K562 (cell line): ENCODE data around the gene COL1A1. TPM values are rescaled to one million over a fixed set of nuclear protein-coding genes. Genes with fewer than 3 reads are reported as not detected.

Experiments
- BCOR ChIP-seq: fragments of 450-650 bp; IDR thresholded peaks from 2 replicates; pipeline ENCODE4 v1.6.1; 2016
- BHLHE40 ChIP-seq: IDR thresholded peaks from 2 replicates; pipeline ENCODE4 v1.6.1; 2011; ENCODE audit warnings: low read length, improper control_type of control experiment
- BRD9 ChIP-seq: fragments of 450-650 bp; IDR thresholded peaks from 2 replicates; pipeline ENCODE4 v1.6.1; 2018; ENCODE audit warnings: low read depth; ENCODE audit not compliant: partially characterized antibody
- ETV5 ChIP-seq: sonication (generic); formaldehyde crosslinking; IDR thresholded peaks from 2 replicates; pipeline ENCODE4 v1.4.0; 2020; ENCODE audit warnings: low read depth, mild to moderate bottlenecking, missing genetic modification reagents
- FOSL1 ChIP-seq: fragments of 200-800 bp; sonication (Bioruptor generic); conservative IDR thresholded peaks from 2 replicates; pipeline ENCODE4 v1.6.1; 2016; ENCODE audit warnings: missing genetic modification characterization, missing compliant biosample characterization
- HIVEP1 ChIP-seq: fragments of 250-450 bp; sonication (Bioruptor Pico); IDR thresholded peaks from 2 replicates; pipeline ENCODE4 v1.4.0; 2020; ENCODE audit warnings: mild to moderate bottlenecking
- HNRNPLL ChIP-seq: fragments of 200-400 bp; formaldehyde crosslinking; IDR thresholded peaks from 2 replicates; pipeline ENCODE4 v1.6.1; 2017; ENCODE audit warnings: low read length, low read depth, mild to moderate bottlenecking; ENCODE audit not compliant: poor library complexity, severe bottlenecking
- MAFG ChIP-seq: fragments of 450-650 bp; conservative IDR thresholded peaks from 2 replicates; pipeline ENCODE4 v1.6.1; 2016; ENCODE audit warnings: missing genetic modification characterization, missing compliant biosample characterization
- MCM2 ChIP-seq: fragments of 450-650 bp; IDR thresholded peaks from 2 replicates; pipeline ENCODE4 v1.6.1; 2017; ENCODE audit warnings: low read depth, mild to moderate bottlenecking
- MED1 ChIP-seq: sonication (generic); formaldehyde crosslinking; IDR thresholded peaks from 2 replicates; pipeline ENCODE4 v1.8.1; 2023; ENCODE audit warnings: missing genetic modification reagents, borderline replicate concordance
- MYC ChIP-seq, 2 experiments: fragments of 250-450 bp in 1 of 2; sonication (Bioruptor Pico) in 1 of 2; IDR thresholded peaks; 2 replicates each; pipeline versions ENCODE4 v1.5.1 to v1.6.1; 2012 to 2021; ENCODE audit warnings: low read depth in 2 of 2, borderline replicate concordance in 1 of 2, improper control_type of control experiment in 1 of 2, low read length in 1 of 2, mild to moderate bottlenecking in 1 of 2, moderate library complexity in 1 of 2
- NELFE ChIP-seq: IDR thresholded peaks from 2 replicates; pipeline ENCODE4 v1.6.1; 2011; ENCODE audit warnings: mild to moderate bottlenecking; ENCODE audit not compliant: insufficient read depth, insufficient read length
- NR2F6 ChIP-seq: fragments of 450-650 bp; formaldehyde crosslinking; IDR thresholded peaks from 2 replicates; pipeline ENCODE4 v1.4.0; 2020; ENCODE audit warnings: mild to moderate bottlenecking
- NR4A1 ChIP-seq, 2 experiments: fragments of 250-450 bp in 1 of 2; fragments of 450-650 bp in 1 of 2; sonication (Bioruptor Pico) in 1 of 2; IDR thresholded peaks; 2 replicates each; pipeline versions ENCODE4 v1.4.0 to v1.6.1; 2016 to 2020; ENCODE audit warnings: mild to moderate bottlenecking in 2 of 2, missing compliant biosample characterization in 1 of 2, missing genetic modification characterization in 1 of 2, moderate library complexity in 1 of 2
- POLR2AphosphoS2 ChIP-seq: IDR thresholded peaks from 2 replicates; pipeline ENCODE4 v1.6.1; 2012; ENCODE audit warnings: low read length, improper control_type of control experiment
- RBM34 ChIP-seq: fragments of 200-400 bp; formaldehyde crosslinking; IDR thresholded peaks from 2 replicates; pipeline ENCODE4 v1.6.1; 2018; ENCODE audit warnings: low read length, borderline replicate concordance; ENCODE audit not compliant: insufficient read depth
- TAF1 ChIP-seq: IDR thresholded peaks from 2 replicates; pipeline ENCODE4 v1.6.1; 2011; ENCODE audit warnings: mild to moderate bottlenecking, low read length, moderate library complexity; ENCODE audit not compliant: insufficient read depth, control insufficient read depth, severe bottlenecking; ENCODE audit errors: extremely low read depth
- ZNF3 ChIP-seq: fragments of 250-450 bp; sonication (Bioruptor Pico); IDR thresholded peaks from 2 replicates; pipeline ENCODE4 v1.5.0; 2021; ENCODE audit warnings: mild to moderate bottlenecking, moderate library complexity
- ZNF324 ChIP-seq: fragments of 250-450 bp; sonication (Bioruptor Pico); IDR thresholded peaks from 2 replicates; pipeline ENCODE4 v1.4.0; 2020; ENCODE audit warnings: mild to moderate bottlenecking
- ZNF507 ChIP-seq: conservative IDR thresholded peaks from 2 replicates; pipeline ENCODE4 v1.6.1; 2017; ENCODE audit warnings: missing genetic modification characterization, missing compliant biosample characterization
- polyA plus RNA-seq, 8 experiments: library from polyadenylated mRNA; depleted of rRNA in 4 of 8; stranded (reverse) in 5 of 8; unstranded in 3 of 8; fragments of >200 nt; fragmentation: Nextera tagmentation in 2 of 8; fragmentation: Illumina TruSeq in 1 of 8; extraction: Ambion mirVana in 2 of 8; extraction: Trizol in 1 of 8; gene quantifications; 2 replicates each; pipeline versions ENCODE4 v1.2.1 to v1.2.3, GENCODE V29; 2011 to 2014; ENCODE audit warnings: inconsistent platforms in 1 of 8, missing spikeins in 1 of 8
- total RNA-seq, 7 experiments: library from RNA; depleted of rRNA in 6 of 7; stranded (reverse); fragments of >200 nt in 6 of 7; fragmentation: Illumina TruSeq in 2 of 7; extraction: Trizol in 2 of 7; gene quantifications; 2 replicates each; pipeline versions ENCODE4 v1.2.1 to v1.2.3, GENCODE V29; 2011 to 2021; ENCODE audit warnings: low replicate concordance in 1 of 7
- TF ChIP-seq, protein P1 (sequence below): sonication (generic); formaldehyde crosslinking; IDR thresholded peaks from 2 replicates; pipeline ENCODE4 v1.8.0; 2022; ENCODE audit warnings: mild to moderate bottlenecking, missing genetic modification reagents
- TF ChIP-seq, protein P2 (sequence below): fragments of 250-450 bp; sonication (Bioruptor Pico); IDR thresholded peaks from 2 replicates; pipeline ENCODE4 v1.9.0; 2021; ENCODE audit warnings: mild to moderate bottlenecking
- TF ChIP-seq, protein P3 (sequence below): fragments of 450-650 bp; formaldehyde crosslinking; IDR thresholded peaks from 2 replicates; pipeline ENCODE4 v1.4.0; 2020; ENCODE audit warnings: mild to moderate bottlenecking, moderate library complexity
- TF ChIP-seq, protein P4 (sequence below): sonication (generic); formaldehyde crosslinking; IDR thresholded peaks from 2 replicates; pipeline ENCODE4 v1.8.1; 2023; ENCODE audit warnings: mild to moderate bottlenecking, missing genetic modification reagents

COL1A1 gene
- total and polyA plus RNA-seq, 9 of the 15 experiments (the other 6 are each of a cell fraction or from before 2014, with no cell fraction given): 0.04 to 3.4 (median 0.18) TPM

DNA sequence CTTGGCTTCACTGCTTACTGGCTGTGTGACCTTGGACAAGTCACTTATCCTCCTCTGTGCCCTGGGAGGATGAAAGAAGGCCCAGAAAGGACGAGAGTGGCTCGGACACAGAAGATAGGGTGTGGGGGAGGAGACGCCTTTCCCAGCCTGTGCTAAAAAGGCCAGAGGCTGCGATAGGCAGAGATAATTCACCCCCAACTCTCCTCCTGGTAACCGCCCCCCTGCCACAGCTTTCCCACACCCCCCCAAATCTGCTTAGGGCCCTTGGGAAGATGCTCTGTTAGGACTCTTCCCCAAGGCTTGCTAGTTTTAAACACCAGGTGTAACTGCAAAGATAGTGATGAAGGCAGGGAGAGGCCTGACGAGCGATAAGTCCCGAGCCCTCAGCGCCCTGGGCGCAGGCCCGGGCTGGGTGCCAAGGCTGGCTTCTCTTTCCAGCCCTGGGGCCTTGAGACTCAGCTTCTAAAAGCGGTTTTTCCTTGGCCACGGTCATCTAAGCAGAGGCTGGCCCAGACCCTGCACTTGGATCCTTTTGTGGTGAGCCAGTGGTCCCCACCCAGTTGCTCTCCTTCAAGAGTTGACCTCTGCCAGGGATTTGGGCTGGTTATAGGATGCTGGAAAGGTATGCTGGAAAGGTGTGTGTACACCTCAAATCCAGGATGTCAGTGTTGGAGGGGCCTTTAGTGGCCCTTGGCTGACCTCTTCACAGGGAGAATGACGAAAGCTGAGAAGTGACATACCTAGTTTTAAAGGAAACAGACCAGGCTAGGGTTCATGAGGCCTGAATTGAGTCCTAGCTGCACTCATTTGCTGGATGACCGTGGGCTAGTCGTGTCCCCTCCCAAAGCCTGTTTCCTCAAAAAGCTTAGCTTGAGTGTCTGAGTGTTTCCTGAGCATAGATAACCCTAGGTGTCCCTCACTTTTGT is 47.5 kb downstream of the COL1A1 start (continued):
- TF ChIP-seq NR2F6 (no peak), NELFE (no peak), ETV5 (no peak), ZNF507 (no peak), ZNF3 (CRISPR knock-in tag) (no peak), BCOR (peak; percentile 85), NR4A1 (CRISPR knock-in tag; IDR thresholded peaks at IDR 0.05) (no peak), NR4A1 (tag; IDR thresholded peaks at IDR 0.05) (no peak), MYC (IDR thresholded peaks at IDR 0.05; ENCODE audit: low read depth, low read length) (no peak), MYC (CRISPR knock-in tag; IDR thresholded peaks at IDR 0.05; ENCODE audit: borderline replicate concordance, low read depth) (no peak), BRD9 (no peak), POLR2AphosphoS2 (no peak), MAFG (tag) (no peak), MED1 (CRISPR knock-in tag) (no peak), FOSL1 (tag) (no peak), HIVEP1 (CRISPR knock-in tag) (no peak), BHLHE40 (no peak), ZNF324 (no peak), MCM2 (no peak), HNRNPLL (no peak), TAF1 (no peak), RBM34 (no peak)
- TF ChIP-seq, protein P1, sequence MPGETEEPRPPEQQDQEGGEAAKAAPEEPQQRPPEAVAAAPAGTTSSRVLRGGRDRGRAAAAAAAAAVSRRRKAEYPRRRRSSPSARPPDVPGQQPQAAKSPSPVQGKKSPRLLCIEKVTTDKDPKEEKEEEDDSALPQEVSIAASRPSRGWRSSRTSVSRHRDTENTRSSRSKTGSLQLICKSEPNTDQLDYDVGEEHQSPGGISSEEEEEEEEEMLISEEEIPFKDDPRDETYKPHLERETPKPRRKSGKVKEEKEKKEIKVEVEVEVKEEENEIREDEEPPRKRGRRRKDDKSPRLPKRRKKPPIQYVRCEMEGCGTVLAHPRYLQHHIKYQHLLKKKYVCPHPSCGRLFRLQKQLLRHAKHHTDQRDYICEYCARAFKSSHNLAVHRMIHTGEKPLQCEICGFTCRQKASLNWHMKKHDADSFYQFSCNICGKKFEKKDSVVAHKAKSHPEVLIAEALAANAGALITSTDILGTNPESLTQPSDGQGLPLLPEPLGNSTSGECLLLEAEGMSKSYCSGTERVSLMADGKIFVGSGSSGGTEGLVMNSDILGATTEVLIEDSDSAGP (CRISPR knock-in tag): no peak
- TF ChIP-seq, protein P2, sequence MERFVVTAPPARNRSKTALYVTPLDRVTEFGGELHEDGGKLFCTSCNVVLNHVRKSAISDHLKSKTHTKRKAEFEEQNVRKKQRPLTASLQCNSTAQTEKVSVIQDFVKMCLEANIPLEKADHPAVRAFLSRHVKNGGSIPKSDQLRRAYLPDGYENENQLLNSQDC (CRISPR knock-in tag): no peak
- TF ChIP-seq, protein P3, sequence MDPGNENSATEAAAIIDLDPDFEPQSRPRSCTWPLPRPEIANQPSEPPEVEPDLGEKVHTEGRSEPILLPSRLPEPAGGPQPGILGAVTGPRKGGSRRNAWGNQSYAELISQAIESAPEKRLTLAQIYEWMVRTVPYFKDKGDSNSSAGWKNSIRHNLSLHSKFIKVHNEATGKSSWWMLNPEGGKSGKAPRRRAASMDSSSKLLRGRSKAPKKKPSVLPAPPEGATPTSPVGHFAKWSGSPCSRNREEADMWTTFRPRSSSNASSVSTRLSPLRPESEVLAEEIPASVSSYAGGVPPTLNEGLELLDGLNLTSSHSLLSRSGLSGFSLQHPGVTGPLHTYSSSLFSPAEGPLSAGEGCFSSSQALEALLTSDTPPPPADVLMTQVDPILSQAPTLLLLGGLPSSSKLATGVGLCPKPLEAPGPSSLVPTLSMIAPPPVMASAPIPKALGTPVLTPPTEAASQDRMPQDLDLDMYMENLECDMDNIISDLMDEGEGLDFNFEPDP: no peak
- TF ChIP-seq, protein P4, sequence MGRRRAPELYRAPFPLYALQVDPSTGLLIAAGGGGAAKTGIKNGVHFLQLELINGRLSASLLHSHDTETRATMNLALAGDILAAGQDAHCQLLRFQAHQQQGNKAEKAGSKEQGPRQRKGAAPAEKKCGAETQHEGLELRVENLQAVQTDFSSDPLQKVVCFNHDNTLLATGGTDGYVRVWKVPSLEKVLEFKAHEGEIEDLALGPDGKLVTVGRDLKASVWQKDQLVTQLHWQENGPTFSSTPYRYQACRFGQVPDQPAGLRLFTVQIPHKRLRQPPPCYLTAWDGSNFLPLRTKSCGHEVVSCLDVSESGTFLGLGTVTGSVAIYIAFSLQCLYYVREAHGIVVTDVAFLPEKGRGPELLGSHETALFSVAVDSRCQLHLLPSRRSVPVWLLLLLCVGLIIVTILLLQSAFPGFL (CRISPR knock-in tag): no peak
